Glomerular endothelial cell (primary cell): Measurements from ENCODE around the gene CCDC183. TPM values are rescaled to one million over a fixed set of nuclear protein-coding genes. Genes with fewer than 3 reads are reported as not detected.
"Not testable (repeated sequence)": the region's sequence is repeated elsewhere in the genome, so short reads cannot be mapped to it uniquely, and the experiment has no call there.

Source experiments
- DNase-seq: peaks from one replicate; pipeline ENCODE4 v3.0.0-alpha.2; 2011; ENCODE audit warnings: low read depth, low spot score; ENCODE audit errors: extremely low read depth
- total RNA-seq: library from RNA; depleted of rRNA; stranded (reverse); fragments of >200 nt; gene quantifications from 2 replicates; pipeline ENCODE4 v1.2.3, GENCODE V29; 2015

Gene CCDC183
- total RNA-seq, 1 donor from 2014 or later = 0.41 TPM

DNA sequence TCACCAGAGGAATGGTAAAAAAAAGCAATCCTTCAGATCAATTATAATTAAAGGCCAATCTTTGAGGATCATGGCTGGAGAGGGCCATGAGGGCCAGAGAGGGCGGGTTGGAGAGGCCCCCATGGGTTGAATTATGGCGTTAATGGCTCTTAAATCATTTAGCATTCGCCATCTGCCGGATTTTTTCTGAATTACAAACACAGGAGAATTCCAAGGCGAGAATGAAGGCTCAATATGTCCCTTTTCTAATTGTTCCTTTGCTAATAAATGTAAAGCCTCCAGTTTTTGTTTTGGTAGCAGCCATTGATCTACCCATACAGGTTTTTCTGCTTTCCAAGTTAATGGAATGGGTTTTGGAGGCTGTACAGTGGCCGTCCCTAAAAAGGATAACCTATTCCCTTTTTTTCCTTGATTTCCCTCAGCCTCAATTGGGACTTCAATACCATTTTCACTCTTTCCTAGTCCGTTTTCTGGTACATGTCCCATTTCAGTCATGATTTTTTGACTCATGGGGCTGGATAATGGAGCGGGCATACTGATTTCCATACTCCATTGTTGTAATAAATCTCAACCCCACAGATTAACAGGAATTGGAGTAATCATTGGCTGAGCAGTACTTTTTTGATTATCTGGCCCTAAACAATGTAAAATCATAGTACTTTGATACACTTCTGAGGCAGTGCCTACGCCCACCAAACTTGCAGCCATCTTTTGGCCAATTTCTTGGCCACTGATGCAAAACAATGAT, 11.7 kb upstream of the CCDC183 start:
- DNase-seq = no peak

- DNase-seq = no peak
These were observed 11.2 kb upstream of the CCDC183 start for GRCh38 chr9:136784997-136785361.

DNA sequence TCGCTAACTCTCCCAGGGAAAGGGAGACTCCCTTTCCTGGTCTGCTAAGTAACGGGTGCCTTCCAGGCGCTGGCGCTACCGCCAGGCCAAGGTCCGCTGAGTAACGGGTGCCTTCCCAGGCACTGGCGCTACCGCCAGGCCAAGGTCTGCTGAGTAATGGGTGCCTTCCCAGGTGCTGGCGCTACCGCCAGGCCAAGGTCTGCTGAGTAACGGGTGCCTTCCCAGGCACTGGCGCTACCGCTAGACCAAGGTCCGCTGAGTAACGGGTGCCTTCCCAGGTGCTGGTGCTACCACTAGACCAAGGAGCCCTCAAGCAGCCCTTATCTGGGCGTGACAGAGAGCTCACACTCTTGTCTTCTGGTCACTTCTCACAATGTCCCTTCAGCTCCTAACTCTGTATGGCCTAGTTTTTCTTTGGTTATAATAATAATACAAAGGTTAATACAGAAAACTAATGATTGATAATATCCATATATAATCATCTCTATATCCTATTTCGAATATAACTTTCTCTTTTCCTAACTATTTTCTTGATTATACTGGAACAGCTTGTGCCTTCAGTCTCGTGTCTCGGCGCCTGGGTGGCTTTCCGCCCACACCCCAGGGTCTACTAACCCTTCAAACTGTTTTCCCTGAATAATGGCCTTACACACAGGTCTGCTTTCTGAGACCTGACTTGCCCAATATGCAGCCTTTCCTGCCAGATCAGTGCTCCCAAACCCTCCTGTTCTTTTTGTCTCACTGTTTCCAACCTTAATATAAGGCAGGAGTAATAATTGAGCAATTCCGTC, 10.4 kb upstream of the CCDC183 start:
- not testable (repeated sequence) for DNase-seq

GRCh38 chr9:136786451-136786850, 9.7 kb upstream of the CCDC183 start:
- DNase-seq = no peak

DNA sequence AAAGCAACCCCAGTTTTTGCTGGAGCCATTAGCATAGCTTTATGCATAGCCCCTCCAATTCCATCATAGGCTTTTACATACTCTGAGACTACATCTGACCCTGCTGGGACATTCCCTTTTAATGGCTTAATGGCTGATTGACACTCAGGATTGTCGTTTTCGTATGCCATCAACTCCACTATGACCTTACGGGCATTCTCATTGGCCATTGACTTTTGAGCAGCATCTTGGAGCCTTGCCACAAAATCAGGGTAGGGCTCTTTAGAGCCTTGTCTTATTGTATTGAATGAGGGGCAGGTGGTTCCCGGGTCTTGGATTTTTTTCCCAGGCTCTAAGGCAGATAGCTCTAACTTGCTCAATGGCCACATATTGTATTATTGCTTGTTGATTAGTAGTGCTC, 9.2 kb upstream of the CCDC183 start:
- not testable (repeated sequence) for DNase-seq

GRCh38 chr9:136787690-136788400, 8.3 kb upstream of the CCDC183 start:
- DNase-seq = no peak

- not testable (repeated sequence) for DNase-seq
These were observed 7.3 kb upstream of the CCDC183 start for GRCh38 chr9:136788644-136789522.

DNA sequence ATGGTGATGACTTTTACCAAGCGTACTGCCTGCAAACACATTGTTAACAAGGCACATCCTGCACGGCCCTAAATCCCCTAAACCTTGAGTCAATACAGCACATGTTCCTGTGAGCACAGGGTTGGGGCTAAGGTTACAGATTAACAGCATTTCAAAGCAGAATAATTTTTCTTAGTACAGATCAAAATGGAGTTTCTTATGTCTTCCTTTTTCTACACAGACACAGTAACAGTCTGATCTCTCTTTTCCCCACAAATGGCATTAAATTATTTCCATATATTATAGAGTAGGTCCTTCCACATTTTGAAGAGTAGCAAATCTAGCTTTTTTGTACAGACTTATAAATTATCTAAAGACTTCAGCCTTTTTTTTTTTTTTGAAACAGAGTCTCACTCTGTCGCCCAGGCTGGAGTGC, 6.6 kb upstream of the CCDC183 start:
- DNase-seq = no peak

DNA sequence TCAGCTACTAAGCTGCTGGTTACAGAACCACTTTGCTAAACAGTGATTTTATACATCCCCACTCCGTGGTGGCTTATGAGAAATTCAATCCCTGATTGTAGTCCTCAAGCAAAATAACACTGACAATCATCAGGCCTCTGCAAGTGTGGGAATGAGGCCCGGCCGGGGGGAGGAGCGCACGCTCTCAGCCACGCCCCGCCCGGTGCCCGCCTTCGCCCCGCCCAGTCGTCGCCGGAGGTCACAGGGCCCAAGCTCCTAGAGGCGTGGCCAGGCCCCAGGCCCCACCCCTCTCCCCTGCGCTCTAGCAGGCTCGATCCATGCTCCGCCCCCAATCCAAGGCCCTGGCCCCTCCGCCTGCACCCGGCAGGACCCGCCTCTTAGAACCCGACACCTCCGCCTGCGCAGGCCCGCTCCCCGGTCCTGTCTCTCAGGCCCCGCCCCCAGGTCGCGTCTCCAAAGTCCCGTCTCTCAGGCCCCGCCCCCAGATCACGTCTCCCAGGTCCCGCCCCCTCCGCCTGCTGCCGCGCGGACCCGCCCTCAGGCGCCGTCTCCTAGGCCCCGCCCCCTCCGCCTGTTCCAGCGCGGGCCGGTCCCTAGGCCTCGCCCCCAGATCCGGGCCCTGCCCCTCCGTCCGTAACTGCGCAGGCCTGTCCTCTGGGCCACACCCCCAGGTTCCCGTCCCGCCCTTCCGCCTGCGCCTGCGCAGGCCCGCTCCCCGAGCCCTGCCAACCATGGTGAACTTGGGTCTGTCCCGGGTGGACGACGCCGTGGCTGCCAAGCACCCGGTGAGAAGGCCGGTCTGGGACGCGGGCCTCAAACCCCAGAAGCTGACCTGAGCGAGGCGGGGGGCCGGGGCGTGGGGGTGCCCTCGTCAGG, 5.3 kb upstream of the CCDC183 start, which contains the start of gene TMEM141:
Gene TMEM141 (plus strand): TSS at position 705 of the 876 bp plus-strand sequence. CDS start 27 bp downstream, at position 732.
- DNase-seq = peak; percentile 83

- no peak for DNase-seq
These were observed 4.4 kb upstream of the CCDC183 start for GRCh38 chr9:136791516-136792276.

DNA sequence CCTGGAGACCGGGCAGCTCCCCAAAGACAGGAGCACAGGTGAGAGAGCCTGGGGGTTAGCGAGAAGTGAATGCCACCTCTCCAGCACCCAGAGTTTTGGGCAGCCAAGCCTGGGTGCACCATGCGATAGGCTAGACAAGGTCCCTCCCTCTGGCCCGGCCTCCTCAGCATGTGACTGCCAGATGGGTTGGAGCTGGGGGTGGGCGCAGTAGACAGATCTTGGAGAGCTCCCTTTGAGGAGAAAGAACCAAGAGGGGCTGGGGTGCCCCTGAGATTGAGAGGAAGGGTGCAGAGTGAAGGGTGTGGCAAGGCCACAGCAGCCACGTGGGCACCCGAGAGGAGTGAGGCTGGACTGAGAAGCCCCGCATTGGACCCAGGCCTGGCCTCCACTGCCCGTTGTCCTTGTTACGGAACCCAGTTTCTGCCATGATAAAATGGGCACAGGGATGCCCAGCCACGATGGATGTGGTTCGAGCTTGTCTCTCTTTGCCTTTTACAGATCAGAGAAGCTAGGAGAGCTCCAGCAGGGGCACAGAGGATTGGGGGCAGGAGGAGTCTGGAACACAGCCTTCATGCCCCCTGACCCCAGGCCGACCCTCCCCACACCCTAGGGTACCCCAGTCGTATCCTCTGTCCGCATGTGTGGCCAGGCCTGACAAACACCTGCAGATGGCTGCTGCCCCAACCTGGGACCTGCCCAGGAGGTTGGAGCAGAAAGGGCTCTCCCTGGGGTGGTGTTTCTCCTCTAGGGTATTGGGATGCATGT, 3.6 kb upstream of the CCDC183 start:
- no peak for DNase-seq

- DNase-seq = no peak
These were observed 2.8 kb upstream of the CCDC183 start for GRCh38 chr9:136793086-136793946.

- DNase-seq = no peak
These were observed 1.7 kb upstream of the CCDC183 start for GRCh38 chr9:136794281-136794999.

DNA sequence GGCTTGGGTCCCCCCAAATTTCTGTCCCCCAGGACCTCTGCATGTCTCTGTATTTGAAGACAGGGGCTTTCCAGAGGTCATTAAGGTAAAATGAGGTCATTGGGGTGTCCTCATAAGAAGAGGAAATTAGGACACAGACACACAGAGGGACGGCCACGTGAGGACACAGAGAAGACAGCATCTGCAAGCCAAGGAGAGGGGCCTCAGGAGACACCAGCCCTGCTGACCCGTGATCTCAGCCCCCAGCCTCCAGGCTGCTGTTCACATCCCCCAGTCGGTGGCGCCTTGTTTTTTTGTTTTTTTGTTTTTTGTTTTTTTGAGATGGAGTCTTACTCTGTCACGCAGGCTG, 1.2 kb upstream of the CCDC183 start:
- no peak for DNase-seq

GRCh38 chr9:136796775-136797347, 723 bp downstream of the CCDC183 start:
- not testable (repeated sequence) for DNase-seq

DNA sequence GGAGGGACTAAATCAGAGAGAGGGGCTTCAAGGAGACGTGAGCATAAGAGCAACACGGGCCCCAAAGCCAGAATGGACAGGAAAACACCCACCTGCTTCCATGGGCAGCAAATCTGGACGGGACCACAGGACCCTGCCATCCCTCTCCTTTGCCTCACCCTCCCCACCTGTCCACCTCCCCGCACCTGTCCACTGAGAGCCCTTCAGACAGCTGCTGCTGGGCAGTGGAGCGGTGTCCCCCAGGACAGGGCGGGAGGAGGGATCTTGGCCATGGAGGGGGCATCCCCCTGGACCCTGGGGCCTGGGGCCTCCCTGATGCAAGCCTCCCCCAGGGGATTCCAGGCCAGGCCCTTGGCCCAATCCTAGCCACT, 2.6 kb downstream of the CCDC183 start:
- no peak for DNase-seq
